WTC11 (cell line): ENCODE measurements around the gene MDFIC. TPM values are rescaled to one million over a fixed set of nuclear protein-coding genes. Genes with fewer than 3 reads are reported as not detected.

ENCODE experiments used
- ATAC-seq: fragments of 200-7000 bp; cut with Tn5 transposase; 2 replicates; pipeline ENCODE4 v1.10.0; 2021; ENCODE audit warnings: mild to moderate bottlenecking, moderate library complexity
- CTCF ChIA-PET: fragments of 300-600 bp; sonication (Branson Sonifier 250); formaldehyde crosslinking; loops from one replicate; lab custom pipeline; 2021; ENCODE audit warnings: antibody characterized with exemption; lab: Charles Lee
- POLR2A ChIA-PET: fragments of 350-600 bp; sonication (Branson Sonifier 250); formaldehyde crosslinking; loops from one replicate; lab custom pipeline; 2021; ENCODE audit warnings: antibody characterized with exemption; lab: Charles Lee
- DNase-seq: peaks from one replicate; pipeline ENCODE4 v3.0.0; 2021; ENCODE audit warnings: low spot score
- H3K27ac Mint-ChIP-seq: 2 replicates; pipeline ENCODE4 v1.8.0; 2021; ENCODE audit warnings: mixed read lengths
- H3K27me3 Mint-ChIP-seq: 2 replicates; pipeline ENCODE4 v1.8.0; 2021; ENCODE audit warnings: low read depth, mild to moderate bottlenecking, moderate library complexity, mixed read lengths
- H3K36me3 Mint-ChIP-seq: 2 replicates; pipeline ENCODE4 v1.8.0; 2021; ENCODE audit warnings: mixed read lengths
- H3K4me1 Mint-ChIP-seq: 2 replicates; pipeline ENCODE4 v1.8.0; 2022; ENCODE audit warnings: mixed read lengths
- H3K4me3 Mint-ChIP-seq: 2 replicates; pipeline ENCODE4 v1.8.0; 2021; ENCODE audit warnings: mild to moderate bottlenecking, moderate library complexity, mixed read lengths
- H3K9me3 Mint-ChIP-seq: 2 replicates; pipeline ENCODE4 v1.8.0; 2021; ENCODE audit warnings: mixed read lengths
- ATF1 ChIP-seq: sonication (generic); formaldehyde crosslinking; IDR thresholded peaks from 2 replicates; pipeline ENCODE4 v1.8.1; 2023; ENCODE audit warnings: mild to moderate bottlenecking, moderate library complexity, missing genetic modification reagents
- CREB1 ChIP-seq: sonication (generic); formaldehyde crosslinking; IDR thresholded peaks from 2 replicates; pipeline ENCODE4 v1.8.0; 2023; ENCODE audit warnings: mild to moderate bottlenecking, missing genetic modification reagents
- FOXP1 ChIP-seq: sonication (generic); formaldehyde crosslinking; IDR thresholded peaks from 2 replicates; pipeline ENCODE4 v1.8.0; 2022; ENCODE audit warnings: missing genetic modification reagents, mild to moderate bottlenecking, moderate library complexity, borderline replicate concordance
- IRF2 ChIP-seq: sonication (generic); formaldehyde crosslinking; IDR thresholded peaks from 2 replicates; pipeline ENCODE4 v1.8.0; 2022; ENCODE audit warnings: low read depth, missing genetic modification reagents, borderline replicate concordance
- KAT7 ChIP-seq: sonication (generic); formaldehyde crosslinking; IDR thresholded peaks from 2 replicates; pipeline ENCODE4 v1.8.1; 2023; ENCODE audit warnings: missing genetic modification reagents, mild to moderate bottlenecking, borderline replicate concordance
- ZNF138 ChIP-seq: sonication (generic); formaldehyde crosslinking; conservative IDR thresholded peaks from 2 replicates; pipeline ENCODE4 v1.8.1; 2022; ENCODE audit warnings: mild to moderate bottlenecking, moderate library complexity, missing genetic modification reagents
- ZNF671 ChIP-seq: fragments of 250-450 bp; sonication (Bioruptor Pico); IDR thresholded peaks from 2 replicates; pipeline ENCODE4 v1.8.0; 2021; ENCODE audit warnings: mild to moderate bottlenecking
- total RNA-seq: library from RNA; stranded (reverse); gene quantifications from 3 replicates; pipeline ENCODE4 v1.2.3, GENCODE V29; 2021
- TF ChIP-seq, protein P1 (sequence below): sonication (generic); formaldehyde crosslinking; IDR thresholded peaks from 2 replicates; pipeline ENCODE4 v1.8.1; 2022; ENCODE audit warnings: missing genetic modification reagents, borderline replicate concordance
- TF ChIP-seq, protein P2 (sequence below): sonication (generic); formaldehyde crosslinking; conservative IDR thresholded peaks from 2 replicates; pipeline ENCODE4 v1.8.1; 2022; ENCODE audit warnings: mild to moderate bottlenecking, missing genetic modification reagents
- TF ChIP-seq, protein P3 (sequence below): sonication (generic); formaldehyde crosslinking; IDR thresholded peaks from 2 replicates; pipeline ENCODE4 v1.8.1; 2022; ENCODE audit warnings: mild to moderate bottlenecking, moderate library complexity, missing genetic modification reagents
- TF ChIP-seq, protein P4 (sequence below): sonication (generic); formaldehyde crosslinking; IDR thresholded peaks from 2 replicates; pipeline ENCODE4 v1.8.1; 2023; ENCODE audit warnings: mild to moderate bottlenecking, missing genetic modification reagents
- TF ChIP-seq, protein P5 (sequence below): sonication (generic); formaldehyde crosslinking; IDR thresholded peaks from 2 replicates; pipeline ENCODE4 v1.8.1; 2022; ENCODE audit warnings: low read depth, mild to moderate bottlenecking, moderate library complexity, missing genetic modification reagents, borderline replicate concordance
- TF ChIP-seq, protein P6 (sequence below): sonication (generic); formaldehyde crosslinking; conservative IDR thresholded peaks from 2 replicates; pipeline ENCODE4 v1.8.1; 2023; ENCODE audit warnings: mild to moderate bottlenecking, low read depth, missing genetic modification reagents, moderate library complexity
- TF ChIP-seq, protein P7 (sequence below): sonication (generic); formaldehyde crosslinking; IDR thresholded peaks from 2 replicates; pipeline ENCODE4 v1.8.0; 2022; ENCODE audit warnings: mild to moderate bottlenecking, missing genetic modification reagents
- TF ChIP-seq, protein P8 (sequence below): sonication (generic); formaldehyde crosslinking; IDR thresholded peaks from 2 replicates; pipeline ENCODE4 v1.8.1; 2022; ENCODE audit warnings: mild to moderate bottlenecking, missing genetic modification reagents, moderate library complexity, borderline replicate concordance

MDFIC gene
- total RNA-seq, 1 experiment from 2014 or later: 8.4 TPM

DNA sequence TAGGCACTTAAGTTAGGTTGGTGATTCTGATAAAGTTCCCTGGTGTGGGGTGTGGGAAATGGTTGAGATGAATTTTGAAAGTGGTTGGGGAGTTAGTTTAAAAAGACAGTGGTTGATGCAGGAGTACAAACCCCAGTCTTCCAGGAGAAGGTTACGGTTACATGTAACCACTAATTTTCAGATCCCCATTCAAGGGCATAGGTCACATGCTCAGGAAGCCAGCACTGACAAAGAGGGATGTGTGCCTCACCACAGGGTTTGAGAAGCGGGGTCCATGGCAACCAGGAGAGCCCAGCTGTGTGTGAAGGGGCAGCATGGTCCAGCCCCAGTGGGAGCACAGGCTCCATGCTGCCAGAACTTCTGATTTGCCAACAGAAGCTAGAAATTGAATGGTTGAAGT is 144.2 kb downstream of the MDFIC start:
- Mint-ChIP-seq H3K4me1 (no peaks in the 10 kb centered on the region), H3K9me3 (no peaks in the 10 kb centered on the region), H3K4me3 (no peak overlapping the region), H3K36me3 (no peaks in the 10 kb centered on the region), H3K27ac (no peak overlapping the region), H3K27me3 (no peaks in the 10 kb centered on the region)
- CTCF ChIA-PET: no interaction called here
- ATAC-seq (peak; percentile 56; the same call in 1 of the 2 replicates), DNase-seq (no peak)
- TF ChIP-seq, protein P1, sequence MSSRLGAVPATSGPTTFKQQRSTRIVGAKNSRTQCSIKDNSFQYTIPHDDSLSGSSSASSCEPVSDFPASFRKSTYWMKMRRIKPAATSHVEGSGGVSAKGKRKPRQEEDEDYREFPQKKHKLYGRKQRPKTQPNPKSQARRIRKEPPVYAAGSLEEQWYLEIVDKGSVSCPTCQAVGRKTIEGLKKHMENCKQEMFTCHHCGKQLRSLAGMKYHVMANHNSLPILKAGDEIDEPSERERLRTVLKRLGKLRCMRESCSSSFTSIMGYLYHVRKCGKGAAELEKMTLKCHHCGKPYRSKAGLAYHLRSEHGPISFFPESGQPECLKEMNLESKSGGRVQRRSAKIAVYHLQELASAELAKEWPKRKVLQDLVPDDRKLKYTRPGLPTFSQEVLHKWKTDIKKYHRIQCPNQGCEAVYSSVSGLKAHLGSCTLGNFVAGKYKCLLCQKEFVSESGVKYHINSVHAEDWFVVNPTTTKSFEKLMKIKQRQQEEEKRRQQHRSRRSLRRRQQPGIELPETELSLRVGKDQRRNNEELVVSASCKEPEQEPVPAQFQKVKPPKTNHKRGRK (CRISPR knock-in tag): no peak
- TF ChIP-seq CREB1 (no peak), KAT7 (CRISPR knock-in tag) (no peak), ZNF138 (CRISPR knock-in tag) (no peak), ATF1 (CRISPR knock-in tag) (no peak), ZNF671 (CRISPR knock-in tag) (no peak), IRF2 (CRISPR knock-in tag) (no peak), FOXP1 (CRISPR knock-in tag) (no peak)
- TF ChIP-seq, protein P2, sequence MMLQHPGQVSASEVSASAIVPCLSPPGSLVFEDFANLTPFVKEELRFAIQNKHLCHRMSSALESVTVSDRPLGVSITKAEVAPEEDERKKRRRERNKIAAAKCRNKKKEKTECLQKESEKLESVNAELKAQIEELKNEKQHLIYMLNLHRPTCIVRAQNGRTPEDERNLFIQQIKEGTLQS (CRISPR knock-in tag): no peak
- TF ChIP-seq, protein P3, sequence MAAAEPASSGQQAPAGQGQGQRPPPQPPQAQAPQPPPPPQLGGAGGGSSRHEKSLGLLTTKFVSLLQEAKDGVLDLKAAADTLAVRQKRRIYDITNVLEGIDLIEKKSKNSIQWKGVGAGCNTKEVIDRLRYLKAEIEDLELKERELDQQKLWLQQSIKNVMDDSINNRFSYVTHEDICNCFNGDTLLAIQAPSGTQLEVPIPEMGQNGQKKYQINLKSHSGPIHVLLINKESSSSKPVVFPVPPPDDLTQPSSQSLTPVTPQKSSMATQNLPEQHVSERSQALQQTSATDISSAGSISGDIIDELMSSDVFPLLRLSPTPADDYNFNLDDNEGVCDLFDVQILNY: no peak
- TF ChIP-seq, protein P4, sequence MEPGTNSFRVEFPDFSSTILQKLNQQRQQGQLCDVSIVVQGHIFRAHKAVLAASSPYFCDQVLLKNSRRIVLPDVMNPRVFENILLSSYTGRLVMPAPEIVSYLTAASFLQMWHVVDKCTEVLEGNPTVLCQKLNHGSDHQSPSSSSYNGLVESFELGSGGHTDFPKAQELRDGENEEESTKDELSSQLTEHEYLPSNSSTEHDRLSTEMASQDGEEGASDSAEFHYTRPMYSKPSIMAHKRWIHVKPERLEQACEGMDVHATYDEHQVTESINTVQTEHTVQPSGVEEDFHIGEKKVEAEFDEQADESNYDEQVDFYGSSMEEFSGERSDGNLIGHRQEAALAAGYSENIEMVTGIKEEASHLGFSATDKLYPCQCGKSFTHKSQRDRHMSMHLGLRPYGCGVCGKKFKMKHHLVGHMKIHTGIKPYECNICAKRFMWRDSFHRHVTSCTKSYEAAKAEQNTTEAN (CRISPR knock-in tag): no peak
- TF ChIP-seq, protein P5, sequence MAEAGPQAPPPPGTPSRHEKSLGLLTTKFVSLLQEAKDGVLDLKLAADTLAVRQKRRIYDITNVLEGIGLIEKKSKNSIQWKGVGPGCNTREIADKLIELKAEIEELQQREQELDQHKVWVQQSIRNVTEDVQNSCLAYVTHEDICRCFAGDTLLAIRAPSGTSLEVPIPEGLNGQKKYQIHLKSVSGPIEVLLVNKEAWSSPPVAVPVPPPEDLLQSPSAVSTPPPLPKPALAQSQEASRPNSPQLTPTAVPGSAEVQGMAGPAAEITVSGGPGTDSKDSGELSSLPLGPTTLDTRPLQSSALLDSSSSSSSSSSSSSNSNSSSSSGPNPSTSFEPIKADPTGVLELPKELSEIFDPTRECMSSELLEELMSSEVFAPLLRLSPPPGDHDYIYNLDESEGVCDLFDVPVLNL (CRISPR knock-in tag): no peak
- TF ChIP-seq, protein P6, sequence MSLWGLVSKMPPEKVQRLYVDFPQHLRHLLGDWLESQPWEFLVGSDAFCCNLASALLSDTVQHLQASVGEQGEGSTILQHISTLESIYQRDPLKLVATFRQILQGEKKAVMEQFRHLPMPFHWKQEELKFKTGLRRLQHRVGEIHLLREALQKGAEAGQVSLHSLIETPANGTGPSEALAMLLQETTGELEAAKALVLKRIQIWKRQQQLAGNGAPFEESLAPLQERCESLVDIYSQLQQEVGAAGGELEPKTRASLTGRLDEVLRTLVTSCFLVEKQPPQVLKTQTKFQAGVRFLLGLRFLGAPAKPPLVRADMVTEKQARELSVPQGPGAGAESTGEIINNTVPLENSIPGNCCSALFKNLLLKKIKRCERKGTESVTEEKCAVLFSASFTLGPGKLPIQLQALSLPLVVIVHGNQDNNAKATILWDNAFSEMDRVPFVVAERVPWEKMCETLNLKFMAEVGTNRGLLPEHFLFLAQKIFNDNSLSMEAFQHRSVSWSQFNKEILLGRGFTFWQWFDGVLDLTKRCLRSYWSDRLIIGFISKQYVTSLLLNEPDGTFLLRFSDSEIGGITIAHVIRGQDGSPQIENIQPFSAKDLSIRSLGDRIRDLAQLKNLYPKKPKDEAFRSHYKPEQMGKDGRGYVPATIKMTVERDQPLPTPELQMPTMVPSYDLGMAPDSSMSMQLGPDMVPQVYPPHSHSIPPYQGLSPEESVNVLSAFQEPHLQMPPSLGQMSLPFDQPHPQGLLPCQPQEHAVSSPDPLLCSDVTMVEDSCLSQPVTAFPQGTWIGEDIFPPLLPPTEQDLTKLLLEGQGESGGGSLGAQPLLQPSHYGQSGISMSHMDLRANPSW (CRISPR knock-in tag): no peak
- TF ChIP-seq, protein P7, sequence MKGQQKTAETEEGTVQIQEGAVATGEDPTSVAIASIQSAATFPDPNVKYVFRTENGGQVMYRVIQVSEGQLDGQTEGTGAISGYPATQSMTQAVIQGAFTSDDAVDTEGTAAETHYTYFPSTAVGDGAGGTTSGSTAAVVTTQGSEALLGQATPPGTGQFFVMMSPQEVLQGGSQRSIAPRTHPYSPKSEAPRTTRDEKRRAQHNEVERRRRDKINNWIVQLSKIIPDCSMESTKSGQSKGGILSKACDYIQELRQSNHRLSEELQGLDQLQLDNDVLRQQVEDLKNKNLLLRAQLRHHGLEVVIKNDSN (CRISPR knock-in tag): no peak
- TF ChIP-seq, protein P8, sequence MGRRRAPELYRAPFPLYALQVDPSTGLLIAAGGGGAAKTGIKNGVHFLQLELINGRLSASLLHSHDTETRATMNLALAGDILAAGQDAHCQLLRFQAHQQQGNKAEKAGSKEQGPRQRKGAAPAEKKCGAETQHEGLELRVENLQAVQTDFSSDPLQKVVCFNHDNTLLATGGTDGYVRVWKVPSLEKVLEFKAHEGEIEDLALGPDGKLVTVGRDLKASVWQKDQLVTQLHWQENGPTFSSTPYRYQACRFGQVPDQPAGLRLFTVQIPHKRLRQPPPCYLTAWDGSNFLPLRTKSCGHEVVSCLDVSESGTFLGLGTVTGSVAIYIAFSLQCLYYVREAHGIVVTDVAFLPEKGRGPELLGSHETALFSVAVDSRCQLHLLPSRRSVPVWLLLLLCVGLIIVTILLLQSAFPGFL (CRISPR knock-in tag): no peak
- POLR2A ChIA-PET: no interaction called here
